Measurements from ENCODE around the gene TGDS.

GRCh38 chr13:94550062-94550738, 45.8 kb downstream of the TGDS start:
- TF ChIP-seq CTCF (IDR thresholded peaks at IDR 0.05), result no peak
- no peak for TF ChIP-seq POLR2A (IDR thresholded peaks at IDR 0.05)
- no peak for TF ChIP-seq POLR2AphosphoS5 (IDR thresholded peaks at IDR 0.05)
- TF ChIP-seq EP300 (IDR thresholded peaks at IDR 0.05; ENCODE audit: low read depth), result no peak

All from transverse colon (tissue), 4 donors.